Activated T-cell treated with anti-CD3 and anti-CD28 coated beads, Interleukin-2, amount 50 U/mL, for 72 hours (primary cell): ENCODE results near the gene KCNK15. TPM values are rescaled to one million over a fixed set of nuclear protein-coding genes. Genes with fewer than 3 reads are reported as not detected.
A peak's percentile ranks its signal among the peaks of the same experiment; 100 is the strongest.

ENCODE experiments used
- ATAC-seq, 2 donors: fragments of 150-1000 bp; cut with Tn5 transposase; replicated peaks in 1 of 2; 2 replicates each; pipeline ENCODE4 v1.10.0; 2021; ENCODE audit warnings: moderate library complexity in 2 of 2, mild to moderate bottlenecking in 1 of 2
- DNase-seq, 2 donors: peaks; one replicate each; pipeline ENCODE4 v3.0.0; 2021 to 2022; ENCODE audit warnings: mixed read lengths in 1 of 2
- H3K27ac Mint-ChIP-seq: one replicate; pipeline ENCODE4 v1.8.0; 2022; ENCODE audit warnings: mild to moderate bottlenecking, moderate library complexity, mixed read lengths
- H3K27me3 Mint-ChIP-seq: one replicate; pipeline ENCODE4 v1.8.0; 2022; ENCODE audit warnings: low read depth, mixed read lengths
- H3K36me3 Mint-ChIP-seq, 2 donors: one replicate each; pipeline ENCODE4 v1.8.0; 2022; ENCODE audit warnings: mixed read lengths in 2 of 2, mild to moderate bottlenecking in 1 of 2; ENCODE audit not compliant: insufficient read depth in 2 of 2
- H3K4me1 Mint-ChIP-seq: one replicate; pipeline ENCODE4 v1.8.0; 2022; ENCODE audit warnings: low read depth, mixed read lengths
- H3K4me3 Mint-ChIP-seq, 2 donors: one replicate each; pipeline ENCODE4 v1.8.0; 2022; ENCODE audit warnings: mild to moderate bottlenecking in 2 of 2, mixed read lengths in 2 of 2, moderate library complexity in 2 of 2
- H3K9me3 Mint-ChIP-seq, 2 donors: one replicate each; pipeline ENCODE4 v1.8.0; 2022; ENCODE audit warnings: mixed read lengths in 2 of 2
- total RNA-seq, 2 donors: library from RNA; stranded (reverse); gene quantifications; one replicate each; pipeline ENCODE4 v1.2.3, GENCODE V29; 2022

Gene KCNK15
- total RNA-seq, 2 donors from 2014 or later: 0.48 to 0.63 TPM

DNA sequence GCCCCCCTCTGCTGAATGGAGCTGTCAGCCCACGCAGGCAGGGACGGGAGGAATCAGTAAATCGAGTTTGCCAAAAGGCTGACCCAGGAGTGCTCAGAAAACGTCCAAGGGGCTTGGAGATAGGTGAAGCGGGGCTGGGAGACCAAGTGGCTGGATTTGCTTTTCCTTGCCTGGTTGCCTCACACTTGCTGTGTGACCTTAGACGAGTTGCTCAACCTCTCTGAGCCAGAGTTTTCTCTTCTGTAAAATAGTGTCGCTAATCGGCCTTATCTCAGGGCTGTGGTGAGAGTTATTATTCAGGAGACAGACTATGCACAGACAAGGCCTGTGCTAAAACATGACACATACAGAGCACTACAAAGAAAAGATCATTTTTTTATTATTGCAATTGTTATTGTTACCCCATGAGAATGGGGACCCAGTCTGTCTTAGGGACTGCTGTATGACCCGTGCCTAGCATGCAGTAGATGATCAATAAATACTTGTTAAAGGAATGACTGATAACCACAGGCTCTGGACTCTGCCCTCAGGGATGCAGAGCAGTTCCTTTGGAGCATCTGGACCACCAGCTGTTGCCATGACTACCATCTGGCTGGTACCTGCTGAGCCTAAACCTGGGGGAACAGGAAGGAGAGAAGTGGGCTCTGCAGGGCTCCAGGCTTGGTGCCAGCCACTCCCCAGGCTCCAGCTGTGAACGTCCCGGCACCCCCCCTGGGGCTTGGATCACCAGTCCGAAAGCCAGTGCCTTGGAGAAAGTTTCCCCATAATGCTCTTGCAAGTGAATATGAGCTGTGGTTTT is 901 bp downstream of the KCNK15 start:
- Mint-ChIP-seq H3K4me3 (peak overlapping the region; percentile 61 to 67), H3K27ac (no peak overlapping the region), H3K27me3 (peaks cover 53% of the 10 kb centered on the region), H3K36me3 (peaks cover 0 to 1% of the 10 kb centered on the region in 2 donors), H3K4me1 (peaks cover 15% of the 10 kb centered on the region), H3K9me3 (no peaks in the 10 kb centered on the region)
- ATAC-seq (peak in 1 of 2 donors; percentile 8), DNase-seq (no peak)

DNA sequence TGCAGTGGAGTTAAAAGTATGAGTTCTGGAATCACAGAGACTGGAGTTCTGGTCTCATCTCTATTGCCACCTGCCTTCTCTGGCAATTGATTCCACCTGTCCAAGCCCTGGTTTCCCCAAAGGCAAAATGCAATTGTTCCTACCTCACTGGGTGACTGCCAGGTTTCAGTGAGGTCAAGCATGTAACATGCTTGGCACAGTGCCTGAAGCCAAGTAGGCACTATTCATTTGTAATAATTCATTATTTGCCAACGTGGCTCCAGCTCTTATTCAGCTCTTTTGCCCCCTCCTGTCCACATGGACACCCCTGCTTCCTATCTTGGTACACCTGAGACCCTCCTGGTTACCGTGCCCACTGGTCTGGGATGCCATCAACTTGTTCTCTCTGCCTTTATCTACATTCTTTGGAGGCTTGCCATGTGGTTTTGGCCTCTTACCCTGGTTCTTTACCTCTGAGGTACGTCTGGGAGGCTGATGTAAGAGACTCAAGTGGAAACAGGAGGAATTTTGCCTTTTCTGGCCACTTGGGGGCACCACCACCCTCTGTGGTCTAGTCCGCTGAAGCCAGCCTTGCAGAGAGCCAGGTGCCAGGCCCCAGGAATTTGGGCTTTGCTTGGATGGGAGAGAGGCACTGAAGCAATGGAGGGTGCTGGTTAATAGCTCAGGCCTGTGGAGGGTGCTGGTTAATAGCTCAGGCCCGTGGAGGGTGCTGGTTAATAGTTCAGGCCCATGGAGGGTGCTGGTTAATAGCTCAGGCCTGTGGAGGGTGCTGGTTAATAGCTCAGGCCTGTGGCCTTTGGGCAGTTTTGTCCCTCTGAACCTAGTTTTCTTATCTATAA is 1.7 kb downstream of the KCNK15 start:
- peak overlapping the region; percentile 61 to 67 for H3K4me3 Mint-ChIP-seq
- H3K27me3 Mint-ChIP-seq: peaks cover 53% of the 10 kb centered on the region
- H3K27ac Mint-ChIP-seq: no peak overlapping the region
- peak; percentile 50 to 53 for ATAC-seq
- H3K4me1 Mint-ChIP-seq: peaks cover 15% of the 10 kb centered on the region
- H3K9me3 Mint-ChIP-seq: no peaks in the 10 kb centered on the region
- peaks cover 0 to 1% of the 10 kb centered on the region in 2 donors for H3K36me3 Mint-ChIP-seq
- peak; percentile 71 for DNase-seq

DNA sequence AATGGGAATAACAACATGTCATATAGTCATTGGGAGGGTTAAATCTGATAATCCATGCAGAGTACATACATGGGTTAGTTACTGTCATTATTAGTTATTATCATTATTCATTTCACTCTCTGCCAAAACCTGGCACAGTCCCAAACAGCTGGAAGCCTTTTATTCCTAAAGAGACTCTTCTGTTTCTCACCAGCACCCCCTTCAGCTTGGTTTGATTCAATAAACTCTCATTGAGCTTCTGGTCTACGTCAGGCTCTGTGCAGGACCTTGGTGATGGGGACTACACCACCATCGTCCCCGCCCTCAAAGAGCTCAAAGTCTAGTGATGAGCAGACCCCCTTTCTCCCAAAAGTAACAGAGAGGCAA is 2.3 kb downstream of the KCNK15 start:
- DNase-seq (no peak), ATAC-seq (no peak)
- H3K4me3 Mint-ChIP-seq: no peak overlapping the region
- H3K4me1 Mint-ChIP-seq: peaks cover 15% of the 10 kb centered on the region
- peaks cover 0 to 1% of the 10 kb centered on the region in 2 donors for H3K36me3 Mint-ChIP-seq
- no peak overlapping the region for H3K27ac Mint-ChIP-seq
- H3K27me3 Mint-ChIP-seq: peaks cover 53% of the 10 kb centered on the region
- H3K9me3 Mint-ChIP-seq: no peaks in the 10 kb centered on the region

DNA sequence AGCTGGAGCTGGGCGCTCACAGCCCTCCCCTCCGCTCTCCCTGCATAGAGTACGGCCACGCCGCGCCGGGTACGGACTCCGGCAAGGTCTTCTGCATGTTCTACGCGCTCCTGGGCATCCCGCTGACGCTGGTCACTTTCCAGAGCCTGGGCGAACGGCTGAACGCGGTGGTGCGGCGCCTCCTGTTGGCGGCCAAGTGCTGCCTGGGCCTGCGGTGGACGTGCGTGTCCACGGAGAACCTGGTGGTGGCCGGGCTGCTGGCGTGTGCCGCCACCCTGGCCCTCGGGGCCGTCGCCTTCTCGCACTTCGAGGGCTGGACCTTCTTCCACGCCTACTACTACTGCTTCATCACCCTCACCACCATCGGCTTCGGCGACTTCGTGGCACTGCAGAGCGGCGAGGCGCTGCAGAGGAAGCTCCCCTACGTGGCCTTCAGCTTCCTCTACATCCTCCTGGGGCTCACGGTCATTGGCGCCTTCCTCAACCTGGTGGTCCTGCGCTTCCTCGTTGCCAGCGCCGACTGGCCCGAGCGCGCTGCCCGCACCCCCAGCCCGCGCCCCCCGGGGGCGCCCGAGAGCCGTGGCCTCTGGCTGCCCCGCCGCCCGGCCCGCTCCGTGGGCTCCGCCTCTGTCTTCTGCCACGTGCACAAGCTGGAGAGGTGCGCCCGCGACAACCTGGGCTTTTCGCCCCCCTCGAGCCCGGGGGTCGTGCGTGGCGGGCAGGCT is 4.6 kb downstream of the KCNK15 start:
- peak overlapping the region in 1 of 2 donors; percentile 22 for H3K4me3 Mint-ChIP-seq
- H3K36me3 Mint-ChIP-seq: peaks cover 0 to 1% of the 10 kb centered on the region in 2 donors
- H3K4me1 Mint-ChIP-seq: peaks cover 15% of the 10 kb centered on the region
- DNase-seq (peak; percentile 14 to 19), ATAC-seq (peak in 1 of 2 donors; percentile 20)
- H3K27ac Mint-ChIP-seq: no peak overlapping the region
- H3K27me3 Mint-ChIP-seq: peaks cover 32% of the 10 kb centered on the region
- no peaks in the 10 kb centered on the region for H3K9me3 Mint-ChIP-seq

DNA sequence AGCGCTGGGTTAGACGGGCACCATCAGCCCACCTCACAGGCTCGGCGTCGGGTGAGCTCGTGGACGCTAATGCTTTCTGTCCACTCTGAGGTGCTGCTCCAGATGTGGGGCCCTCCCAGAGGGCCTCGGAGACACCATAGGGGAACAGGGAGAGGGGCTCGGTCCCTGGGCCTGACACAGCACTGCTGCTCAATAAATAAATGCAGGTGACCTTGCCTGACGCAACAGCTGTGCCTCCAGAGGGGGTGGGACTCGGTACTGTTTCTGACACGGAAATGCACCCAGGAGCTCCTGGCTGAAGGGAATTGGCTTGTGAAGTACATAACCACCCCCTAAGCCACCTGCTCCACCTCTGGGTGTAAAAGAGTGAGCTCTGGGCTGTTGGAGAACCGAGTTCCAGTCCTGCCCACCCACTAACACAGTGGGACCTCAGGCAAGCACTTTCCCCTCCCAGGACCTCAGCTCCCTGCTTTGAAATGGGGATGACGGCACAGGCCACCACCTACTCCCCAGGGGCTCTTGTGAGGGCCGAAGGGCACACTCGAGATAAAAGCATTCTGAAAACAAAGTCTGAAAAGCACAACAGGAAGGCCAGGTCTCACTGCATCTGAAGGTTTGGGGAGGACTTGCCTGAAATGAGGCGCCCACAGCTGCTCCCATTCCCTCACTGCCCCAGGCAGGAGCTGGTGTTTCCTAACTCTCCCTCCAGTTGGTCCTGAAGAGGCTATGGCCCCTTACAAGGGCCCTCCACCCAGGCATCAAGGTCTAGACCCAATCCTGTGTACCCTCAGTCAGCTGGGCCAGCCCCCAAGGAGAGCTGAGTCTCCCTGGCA is 6.7 kb downstream of the KCNK15 start:
- peaks cover 4% of the 10 kb centered on the region for H3K4me1 Mint-ChIP-seq
- peaks cover 20% of the 10 kb centered on the region for H3K27me3 Mint-ChIP-seq
- DNase-seq (no peak), ATAC-seq (no peak)
- no peak overlapping the region for H3K4me3 Mint-ChIP-seq
- H3K9me3 Mint-ChIP-seq: no peaks in the 10 kb centered on the region
- H3K36me3 Mint-ChIP-seq: peaks cover 0 to 1% of the 10 kb centered on the region in 2 donors
- H3K27ac Mint-ChIP-seq: no peak overlapping the region

DNA sequence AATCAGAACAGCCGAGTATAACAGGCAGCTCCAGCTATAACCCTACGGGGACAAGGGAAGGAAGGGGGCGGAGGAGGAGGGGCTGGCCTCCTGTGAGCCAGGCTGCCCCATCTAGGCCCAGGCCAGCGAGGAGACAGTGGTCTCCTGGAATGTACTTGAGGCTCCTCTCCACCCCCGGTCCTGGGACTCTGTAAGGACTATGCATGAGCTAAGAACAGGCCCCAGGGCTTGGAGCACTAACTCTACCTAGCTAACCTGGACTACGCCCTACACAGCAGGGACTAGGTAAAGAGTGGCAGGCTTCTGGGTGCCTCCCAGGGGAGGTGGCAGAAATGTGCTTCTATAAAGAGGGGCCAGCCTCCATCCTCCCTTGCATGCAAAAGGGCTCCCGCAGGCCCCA is 8.9 kb downstream of the KCNK15 start:
- H3K27ac Mint-ChIP-seq: no peak overlapping the region
- ATAC-seq: no peak
- no peaks in the 10 kb centered on the region for H3K9me3 Mint-ChIP-seq
- H3K36me3 Mint-ChIP-seq: no peaks in the 10 kb centered on the region
- no peaks in the 10 kb centered on the region for H3K4me1 Mint-ChIP-seq
- H3K27me3 Mint-ChIP-seq: peaks cover 5% of the 10 kb centered on the region
- DNase-seq: no peak
- no peak overlapping the region for H3K4me3 Mint-ChIP-seq

DNA sequence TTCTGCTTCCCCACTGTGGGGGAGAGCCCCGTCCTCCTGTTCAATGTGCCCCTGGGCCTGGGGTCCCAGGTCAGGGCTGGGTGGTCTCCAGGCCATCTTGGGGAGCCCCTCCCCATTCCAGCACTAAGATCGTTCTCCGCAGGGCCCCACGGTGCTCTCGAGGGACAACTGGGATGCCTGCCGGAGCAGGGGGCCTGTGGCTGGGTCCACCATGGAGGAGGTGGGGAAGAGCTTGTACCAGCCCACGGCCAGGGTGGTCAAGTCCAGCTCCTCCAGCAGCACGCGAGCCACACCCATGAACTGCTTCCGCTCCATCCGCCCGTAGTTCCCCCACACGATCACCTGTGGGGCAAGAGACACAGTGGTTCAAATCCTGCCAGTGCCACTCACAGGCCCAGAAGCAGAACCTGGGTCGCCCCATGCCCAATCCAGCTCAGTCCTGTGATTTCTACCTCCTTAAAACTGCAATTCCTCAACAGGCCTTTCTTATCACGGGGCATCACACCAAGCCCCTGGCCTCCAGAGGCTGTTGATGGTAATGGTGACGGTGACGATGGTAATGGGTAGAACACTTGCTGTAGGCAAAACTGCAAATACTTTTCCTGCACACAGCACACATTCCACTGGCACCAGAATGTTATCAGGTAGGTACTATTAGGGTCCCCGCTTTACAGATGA is 10.5 kb downstream of the KCNK15 start:
- Mint-ChIP-seq H3K9me3 (no peaks in the 10 kb centered on the region), H3K4me3 (no peak overlapping the region), H3K27ac (no peak overlapping the region), H3K27me3 (no peaks in the 10 kb centered on the region), H3K4me1 (no peaks in the 10 kb centered on the region), H3K36me3 (no peaks in the 10 kb centered on the region)
- ATAC-seq (no peak), DNase-seq (no peak)

DNA sequence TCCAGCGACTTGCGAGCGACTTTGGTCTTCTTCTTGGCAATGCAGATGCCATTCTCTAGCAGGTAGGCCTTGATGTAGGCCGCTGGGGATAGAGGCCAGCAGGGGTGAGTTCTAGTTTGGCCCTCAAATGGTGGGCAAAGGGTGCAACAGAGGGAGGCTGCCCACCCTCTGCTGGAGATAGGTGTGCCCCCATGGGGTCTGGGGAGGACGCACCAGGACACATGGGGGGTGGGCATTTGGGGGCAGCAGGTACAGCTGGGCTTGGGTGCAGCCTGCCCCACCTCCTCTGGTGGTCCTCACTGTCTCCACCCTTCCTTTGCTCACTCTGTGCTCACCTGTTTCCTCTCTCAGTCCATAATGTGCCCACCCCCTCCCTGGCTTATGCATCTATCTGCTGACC is 11.3 kb downstream of the KCNK15 start:
- Mint-ChIP-seq H3K36me3 (no peaks in the 10 kb centered on the region), H3K27me3 (no peaks in the 10 kb centered on the region), H3K9me3 (no peaks in the 10 kb centered on the region), H3K4me1 (no peaks in the 10 kb centered on the region), H3K4me3 (no peak overlapping the region), H3K27ac (no peak overlapping the region)
- no peak for ATAC-seq
- no peak for DNase-seq

DNA sequence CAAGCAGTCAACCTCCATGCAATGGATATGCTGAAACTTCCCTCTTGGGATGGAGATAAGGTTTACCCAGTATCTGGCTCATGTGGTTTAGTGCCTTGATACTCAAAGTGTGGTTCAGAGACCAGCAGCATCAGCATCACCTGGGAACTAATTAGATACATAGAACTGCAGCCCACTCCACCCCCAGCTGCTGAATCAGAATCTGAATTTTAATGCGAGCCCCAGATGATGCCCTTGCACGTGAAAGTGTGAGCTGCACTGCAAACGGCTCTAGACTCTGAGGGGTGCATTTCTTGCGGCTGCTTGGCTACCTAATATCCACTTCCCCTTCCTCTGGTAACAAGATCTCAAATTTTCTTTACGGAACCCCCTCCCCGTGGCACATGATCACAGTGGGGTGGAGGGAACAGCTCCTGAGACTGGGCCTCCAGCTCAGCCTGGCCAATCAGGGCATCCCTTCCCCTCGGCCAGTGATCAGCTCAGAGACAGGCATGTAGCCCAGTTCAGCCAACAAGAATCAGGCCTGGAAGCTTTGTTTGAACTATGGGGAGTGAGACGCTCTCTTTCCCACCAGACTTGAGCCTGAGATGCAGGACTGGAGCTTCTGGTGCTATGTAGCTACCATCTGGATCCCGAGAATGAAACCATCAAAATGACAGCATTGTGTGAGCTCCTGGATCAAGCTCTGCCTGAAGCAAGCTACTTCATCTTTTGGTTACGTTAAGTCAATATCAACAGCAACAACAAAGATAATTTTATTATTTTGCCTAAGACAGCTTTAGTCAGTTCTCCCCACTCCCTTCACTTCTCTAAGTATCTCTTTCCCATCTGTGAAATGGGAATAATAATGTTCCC is 12.8 kb downstream of the KCNK15 start:
- no peak overlapping the region for H3K4me3 Mint-ChIP-seq
- H3K4me1 Mint-ChIP-seq: no peaks in the 10 kb centered on the region
- H3K9me3 Mint-ChIP-seq: no peaks in the 10 kb centered on the region
- no peak for ATAC-seq
- H3K27me3 Mint-ChIP-seq: no peaks in the 10 kb centered on the region
- no peaks in the 10 kb centered on the region for H3K36me3 Mint-ChIP-seq
- no peak overlapping the region for H3K27ac Mint-ChIP-seq
- DNase-seq: no peak

DNA sequence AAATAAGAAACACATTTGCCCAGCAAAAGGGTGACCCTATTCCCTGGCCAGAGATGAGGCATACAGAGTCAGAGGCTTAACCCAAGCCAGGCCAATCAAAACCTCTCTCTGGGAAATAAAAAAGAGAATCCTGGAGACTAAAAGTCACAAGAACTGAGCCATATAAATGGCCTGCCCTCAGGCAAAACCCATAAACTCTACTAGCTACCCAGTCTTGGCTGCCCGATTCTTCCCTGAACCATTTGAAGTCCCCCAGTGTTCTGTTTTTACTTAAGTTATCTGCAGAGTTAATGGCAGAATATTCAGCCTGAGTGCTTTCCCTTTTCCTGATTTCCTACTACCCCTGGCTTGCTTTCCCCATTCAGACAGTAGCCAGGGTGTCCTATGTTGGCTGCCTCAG is 13.9 kb downstream of the KCNK15 start:
- Mint-ChIP-seq H3K9me3 (no peaks in the 10 kb centered on the region), H3K4me1 (no peaks in the 10 kb centered on the region), H3K36me3 (no peaks in the 10 kb centered on the region), H3K4me3 (no peak overlapping the region), H3K27me3 (peaks cover 8% of the 10 kb centered on the region), H3K27ac (no peak overlapping the region)
- no peak for ATAC-seq
- DNase-seq: no peak

DNA sequence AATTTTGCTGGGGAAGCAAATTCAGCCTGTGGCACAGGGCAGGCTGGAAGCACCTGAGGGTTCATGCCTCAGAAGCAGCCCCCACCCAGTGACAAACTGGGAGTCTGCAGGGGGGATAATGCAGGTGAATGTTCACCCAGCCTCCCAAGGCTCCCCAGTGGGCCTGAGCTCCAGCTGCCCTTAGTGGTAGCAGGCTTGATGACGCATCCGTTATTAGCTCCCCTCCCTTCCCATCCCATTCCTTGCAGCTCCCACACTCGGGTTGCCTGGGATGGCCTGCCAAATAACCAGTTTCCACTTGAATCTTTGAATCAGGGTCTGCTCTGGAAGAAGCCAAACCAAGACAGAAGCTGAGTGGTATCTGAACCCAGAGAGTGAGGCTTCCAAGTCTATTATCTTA is 15.8 kb downstream of the KCNK15 start:
- Mint-ChIP-seq H3K27me3 (peaks cover 14% of the 10 kb centered on the region), H3K36me3 (no peaks in the 10 kb centered on the region), H3K27ac (no peak overlapping the region), H3K4me1 (no peaks in the 10 kb centered on the region), H3K4me3 (no peak overlapping the region), H3K9me3 (no peaks in the 10 kb centered on the region)
- ATAC-seq: no peak
- DNase-seq: no peak
